Heart left ventricle (tissue), 13 donors: Measurements from ENCODE around the gene NCKAP1.

Experiments
- POLR2A ChIP-seq, 2 donors: fragments of 450-650 bp; IDR thresholded peaks; one replicate each; pipeline ENCODE4 v1.6.1; 2017; ENCODE audit warnings: antibody characterized with exemption in 2 of 2, mild to moderate bottlenecking in 2 of 2, moderate library complexity in 2 of 2
- TF ChIP-seq, protein P1 (sequence below), 12 donors: fragments of 200-600 bp; sonication (generic) in 4 of 12; IDR thresholded peaks; one replicate each; pipeline versions ENCODE4 v1.5.0 to v1.8.0; 2018 to 2022; ENCODE audit warnings: antibody characterized with exemption in 12 of 12, mild to moderate bottlenecking in 5 of 12
- donor health status: ischemic (EF 13 %, LVEDD 7.1; RV severe dilation, severe dysfunction).
- donor health status: DM: no; HTN: yes; CAD: no.
- donor health status: DM: no; HTN: no; CAD: no.
- donor health status: ischemic (EF 25% LVEDD 6.9; RV normal size, moderate dysfunction).
- donor health status: ischemic (EF 25% LVEDD 5.7; RV mildly dilated, moderate dysfunction).
- donor health status: ischemic (EF 35%, LVEDD 5.7; RV mildly dilated, moderate dysfunction).
- donor health status: nonischemic (EF 11% LVEDD 7.7; RV severe dilation, severe dysfunction).
- donor health status: DM: yes; HTN: yes; CAD: no.
- donor health status: PGD.
- donor health status: ischemic (EF 29% LVEDD 5.4; RV normal size, mild dysfunction).
- donor health status: nonischemic (EF 23%, LVEDD 6.1; RV moderate dilation, normal function).

DNA sequence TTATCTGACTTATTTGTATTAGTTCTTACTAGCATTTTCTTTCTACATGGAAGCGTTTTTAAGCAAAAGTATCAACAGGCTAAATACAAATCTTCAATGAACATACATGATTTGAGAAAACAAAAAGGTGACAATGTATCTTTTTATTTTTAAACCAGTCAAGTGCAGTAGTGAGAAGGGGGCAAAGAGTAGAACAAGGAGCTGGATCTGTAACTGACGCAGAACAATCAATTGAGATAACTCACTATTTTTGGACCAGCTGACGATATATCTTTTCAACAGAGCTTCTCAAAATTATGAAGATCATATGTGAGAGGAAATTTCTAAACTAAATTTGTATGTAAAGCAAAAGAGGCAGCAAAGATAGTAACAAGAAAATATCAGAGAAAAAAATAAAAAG is 15.5 kb downstream of the NCKAP1 start:
- TF ChIP-seq, protein P1, sequence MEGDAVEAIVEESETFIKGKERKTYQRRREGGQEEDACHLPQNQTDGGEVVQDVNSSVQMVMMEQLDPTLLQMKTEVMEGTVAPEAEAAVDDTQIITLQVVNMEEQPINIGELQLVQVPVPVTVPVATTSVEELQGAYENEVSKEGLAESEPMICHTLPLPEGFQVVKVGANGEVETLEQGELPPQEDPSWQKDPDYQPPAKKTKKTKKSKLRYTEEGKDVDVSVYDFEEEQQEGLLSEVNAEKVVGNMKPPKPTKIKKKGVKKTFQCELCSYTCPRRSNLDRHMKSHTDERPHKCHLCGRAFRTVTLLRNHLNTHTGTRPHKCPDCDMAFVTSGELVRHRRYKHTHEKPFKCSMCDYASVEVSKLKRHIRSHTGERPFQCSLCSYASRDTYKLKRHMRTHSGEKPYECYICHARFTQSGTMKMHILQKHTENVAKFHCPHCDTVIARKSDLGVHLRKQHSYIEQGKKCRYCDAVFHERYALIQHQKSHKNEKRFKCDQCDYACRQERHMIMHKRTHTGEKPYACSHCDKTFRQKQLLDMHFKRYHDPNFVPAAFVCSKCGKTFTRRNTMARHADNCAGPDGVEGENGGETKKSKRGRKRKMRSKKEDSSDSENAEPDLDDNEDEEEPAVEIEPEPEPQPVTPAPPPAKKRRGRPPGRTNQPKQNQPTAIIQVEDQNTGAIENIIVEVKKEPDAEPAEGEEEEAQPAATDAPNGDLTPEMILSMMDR (IDR thresholded peaks at IDR 0.05): no peak
- TF ChIP-seq POLR2A (IDR thresholded peaks at IDR 0.05): no peak
